ENCODE measurements around the gene TTC28. TPM values are rescaled to one million over a fixed set of nuclear protein-coding genes. Genes with fewer than 3 reads are reported as not detected.

The TTC28 gene
- total RNA-seq, 1 donor from 2014 or later: 70.8 TPM

- DNase-seq (ENCODE audit: low spot score): no peak
- Mint-ChIP-seq H3K36me3 (ENCODE audit: low read depth, unreplicated experiment) (peaks cover 24% of the 10 kb centered on the region), H3K4me3 (ENCODE audit: unreplicated experiment) (no peak overlapping the region), H3K27me3 (ENCODE audit: unreplicated experiment) (peaks cover 13% of the 10 kb centered on the region), H3K27ac (ENCODE audit: unreplicated experiment) (peak overlapping the region; percentile 70), H3K9me3 (ENCODE audit: unreplicated experiment) (no peaks in the 10 kb centered on the region), H3K4me1 (ENCODE audit: unreplicated experiment) (peaks cover 25% of the 10 kb centered on the region)
- TF ChIP-seq CTCF (IDR thresholded peaks at IDR 0.05; ENCODE audit: unreplicated experiment): no peak
These were observed 654.3 kb downstream of the TTC28 start for GRCh38 chr22:28025333-28025732.

GRCh38 chr22:28024422-28024888, 655.2 kb downstream of the TTC28 start:
- TF ChIP-seq CTCF (IDR thresholded peaks at IDR 0.05; ENCODE audit: unreplicated experiment): no peak
- peak overlapping the region; percentile 67 for H3K27ac Mint-ChIP-seq (ENCODE audit: unreplicated experiment)
- H3K27me3 Mint-ChIP-seq (ENCODE audit: unreplicated experiment): peaks cover 19% of the 10 kb centered on the region
- peaks cover 23% of the 10 kb centered on the region for H3K4me1 Mint-ChIP-seq (ENCODE audit: unreplicated experiment)
- peak overlapping the region; percentile 23 for H3K4me3 Mint-ChIP-seq (ENCODE audit: unreplicated experiment)
- H3K36me3 Mint-ChIP-seq (ENCODE audit: low read depth, unreplicated experiment): peaks cover 24% of the 10 kb centered on the region
- no peak for DNase-seq (ENCODE audit: low spot score)
- H3K9me3 Mint-ChIP-seq (ENCODE audit: unreplicated experiment): no peaks in the 10 kb centered on the region

GRCh38 chr22:28023774-28024173, 655.9 kb downstream of the TTC28 start:
- Mint-ChIP-seq H3K36me3 (ENCODE audit: low read depth, unreplicated experiment) (peaks cover 23% of the 10 kb centered on the region), H3K27me3 (ENCODE audit: unreplicated experiment) (peaks cover 21% of the 10 kb centered on the region), H3K27ac (ENCODE audit: unreplicated experiment) (no peak overlapping the region), H3K9me3 (ENCODE audit: unreplicated experiment) (no peaks in the 10 kb centered on the region), H3K4me1 (ENCODE audit: unreplicated experiment) (peaks cover 17% of the 10 kb centered on the region), H3K4me3 (ENCODE audit: unreplicated experiment) (peak overlapping the region; percentile 23)
- TF ChIP-seq CTCF (IDR thresholded peaks at IDR 0.05; ENCODE audit: unreplicated experiment): no peak
- DNase-seq (ENCODE audit: low spot score): no peak

DNA sequence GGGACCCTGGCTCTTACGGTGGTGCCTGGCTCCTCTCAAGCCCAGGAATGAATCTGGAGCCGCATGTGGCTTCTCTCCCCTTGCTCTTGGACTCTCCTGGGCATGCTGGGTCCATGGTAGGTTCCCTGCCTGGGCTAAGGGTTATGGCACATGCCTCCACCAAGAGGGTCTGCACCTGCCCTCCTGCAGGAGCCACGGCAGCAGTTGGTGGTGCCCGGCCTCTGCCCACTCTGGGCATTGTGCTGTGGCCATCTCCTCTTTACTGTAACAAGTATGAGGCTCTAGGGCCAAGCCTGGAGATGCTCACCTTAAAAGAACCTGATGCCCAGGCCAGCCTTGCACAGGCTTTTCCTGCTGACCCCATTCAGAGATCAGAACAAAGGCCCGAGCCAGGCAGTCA, 656.6 kb downstream of the TTC28 start:
- no peak overlapping the region for H3K4me3 Mint-ChIP-seq (ENCODE audit: unreplicated experiment)
- no peaks in the 10 kb centered on the region for H3K9me3 Mint-ChIP-seq (ENCODE audit: unreplicated experiment)
- H3K36me3 Mint-ChIP-seq (ENCODE audit: low read depth, unreplicated experiment): peaks cover 17% of the 10 kb centered on the region
- no peak overlapping the region for H3K27ac Mint-ChIP-seq (ENCODE audit: unreplicated experiment)
- H3K27me3 Mint-ChIP-seq (ENCODE audit: unreplicated experiment): peaks cover 21% of the 10 kb centered on the region
- TF ChIP-seq CTCF (IDR thresholded peaks at IDR 0.05; ENCODE audit: unreplicated experiment): no peak
- peaks cover 12% of the 10 kb centered on the region for H3K4me1 Mint-ChIP-seq (ENCODE audit: unreplicated experiment)
- no peak for DNase-seq (ENCODE audit: low spot score)

DNA sequence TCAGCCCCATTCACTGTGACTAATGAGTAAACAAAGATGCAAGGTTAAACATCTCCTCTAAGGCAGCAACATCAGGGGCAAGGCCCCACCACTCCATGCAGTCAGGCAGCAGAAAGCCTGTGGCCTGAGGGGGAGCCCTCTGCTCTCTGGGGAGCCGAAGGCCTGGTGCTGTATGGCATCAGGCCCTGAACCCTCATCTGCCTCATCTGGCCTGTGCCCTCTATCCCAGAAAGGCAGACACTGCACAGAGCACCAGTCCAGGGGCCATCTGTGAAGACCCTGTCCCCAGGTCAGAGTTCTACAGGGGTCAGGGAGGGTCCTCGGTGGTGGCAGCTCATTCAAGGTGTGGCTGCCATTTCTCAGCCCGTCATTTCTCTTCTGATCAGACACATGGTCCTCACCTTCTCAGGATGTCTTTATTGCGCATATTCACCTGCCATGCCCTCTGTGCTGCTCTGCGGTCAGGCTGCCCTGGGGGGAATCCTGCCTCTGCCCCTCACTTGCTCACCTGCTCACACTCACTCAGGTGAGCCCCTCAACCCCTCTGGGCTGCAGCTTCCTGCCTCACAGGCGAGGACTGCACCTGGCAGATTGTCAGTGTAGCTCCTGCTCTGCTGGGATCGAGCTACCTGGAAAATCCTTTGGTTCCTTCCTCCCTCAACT, 657.5 kb downstream of the TTC28 start:
- peaks cover 26% of the 10 kb centered on the region for H3K27me3 Mint-ChIP-seq (ENCODE audit: unreplicated experiment)
- H3K27ac Mint-ChIP-seq (ENCODE audit: unreplicated experiment): peak overlapping the region; percentile 38
- peak overlapping the region; percentile 18 for H3K4me3 Mint-ChIP-seq (ENCODE audit: unreplicated experiment)
- no peak for TF ChIP-seq CTCF (IDR thresholded peaks at IDR 0.05; ENCODE audit: unreplicated experiment)
- H3K36me3 Mint-ChIP-seq (ENCODE audit: low read depth, unreplicated experiment): peaks cover 13% of the 10 kb centered on the region
- H3K9me3 Mint-ChIP-seq (ENCODE audit: unreplicated experiment): no peaks in the 10 kb centered on the region
- H3K4me1 Mint-ChIP-seq (ENCODE audit: unreplicated experiment): peaks cover 10% of the 10 kb centered on the region
- no peak for DNase-seq (ENCODE audit: low spot score)

Measured in endothelial cell (in vitro differentiated cells).